ENCODE data around the gene SLAMF6. TPM values are rescaled to one million over a fixed set of nuclear protein-coding genes. Genes with fewer than 3 reads are reported as not detected.

Gene SLAMF6
- total and polyA plus RNA-seq, 2 donors from 2014 or later = 5.5 TPM; not detected in 1

GRCh38 chr1:160548960-160549664, 26.1 kb upstream of the SLAMF6 start:
- Histone ChIP-seq H3K27ac (ENCODE audit: low read depth in 2 of 2, low read length in 2 of 2) (no peak overlapping the region), H3K4me3 (ENCODE audit: low read length in 3 of 3) (no peak overlapping the region), H3K9me3 (ENCODE audit: control insufficient read depth in 2 of 3, insufficient read depth in 1 of 3, low read length in 3 of 3) (no peaks in the 10 kb centered on the region), H3K36me3 (ENCODE audit: control insufficient read depth in 2 of 3, insufficient read depth in 3 of 3, low read length in 3 of 3) (no peaks in the 10 kb centered on the region), H3K4me1 (ENCODE audit: control insufficient read depth in 2 of 3, insufficient read depth in 2 of 3, low read depth in 1 of 3, low read length in 3 of 3) (peaks cover 0 to 3% (median 0%) of the 10 kb centered on the region in 3 donors), H3K9ac (ENCODE audit: low read length in 3 of 3) (no peak overlapping the region), H3K27me3 (ENCODE audit: control insufficient read depth, insufficient read depth, low read length) (no peaks in the 10 kb centered on the region)
- DNase-seq (no peak), FAIRE-seq (no peak)
- intact Hi-C loops (cut with DNase I) = no loop called here
- TF ChIP-seq CTCF (IDR thresholded peaks at IDR 0.05; ENCODE audit: borderline replicate concordance, extremely low read depth, insufficient read depth) = no peak

- FAIRE-seq (no peak), DNase-seq (no peak)
- Histone ChIP-seq H3K4me3 (ENCODE audit: low read length in 3 of 3) (no peak overlapping the region), H3K27ac (ENCODE audit: low read depth in 2 of 2, low read length in 2 of 2) (no peak overlapping the region), H3K27me3 (ENCODE audit: control insufficient read depth, insufficient read depth, low read length) (no peaks in the 10 kb centered on the region), H3K4me1 (ENCODE audit: control insufficient read depth in 2 of 3, insufficient read depth in 2 of 3, low read depth in 1 of 3, low read length in 3 of 3) (peaks cover 0 to 3% (median 0%) of the 10 kb centered on the region in 3 donors), H3K9ac (ENCODE audit: low read length in 3 of 3) (no peak overlapping the region), H3K9me3 (ENCODE audit: control insufficient read depth in 2 of 3, insufficient read depth in 1 of 3, low read length in 3 of 3) (no peaks in the 10 kb centered on the region), H3K36me3 (ENCODE audit: control insufficient read depth in 2 of 3, insufficient read depth in 3 of 3, low read length in 3 of 3) (no peaks in the 10 kb centered on the region)
- TF ChIP-seq CTCF (IDR thresholded peaks at IDR 0.05; ENCODE audit: borderline replicate concordance, extremely low read depth, insufficient read depth) = no peak
- intact Hi-C loops (cut with DNase I) = no loop called here
Observed at GRCh38 chr1:160548183-160548582, 25.1 kb upstream of the SLAMF6 start.

- intact Hi-C loops (cut with DNase I) = no loop called here
- DNase-seq = no peak
- H3K4me1 ChIP-seq (ENCODE audit: control insufficient read depth in 2 of 3, insufficient read depth in 2 of 3, low read depth in 1 of 3, low read length in 3 of 3) = peaks cover 0 to 3% (median 0%) of the 10 kb centered on the region in 3 donors
- H3K27ac ChIP-seq (ENCODE audit: low read depth in 2 of 2, low read length in 2 of 2) = no peak overlapping the region
- no peak overlapping the region for H3K9ac ChIP-seq (ENCODE audit: low read length in 3 of 3)
- H3K36me3 ChIP-seq (ENCODE audit: control insufficient read depth in 2 of 3, insufficient read depth in 3 of 3, low read length in 3 of 3) = no peaks in the 10 kb centered on the region
- H3K4me3 ChIP-seq (ENCODE audit: low read length in 3 of 3) = no peak overlapping the region
- no peaks in the 10 kb centered on the region for H3K9me3 ChIP-seq (ENCODE audit: control insufficient read depth in 2 of 3, insufficient read depth in 1 of 3, low read length in 3 of 3)
- FAIRE-seq = no peak
- TF ChIP-seq CTCF (IDR thresholded peaks at IDR 0.05; ENCODE audit: borderline replicate concordance, extremely low read depth, insufficient read depth) = no peak
- no peaks in the 10 kb centered on the region for H3K27me3 ChIP-seq (ENCODE audit: control insufficient read depth, insufficient read depth, low read length)
Observed at GRCh38 chr1:160547422-160547821, 24.4 kb upstream of the SLAMF6 start.
